ENCODE measurements around the gene HNRNPF.

DNA sequence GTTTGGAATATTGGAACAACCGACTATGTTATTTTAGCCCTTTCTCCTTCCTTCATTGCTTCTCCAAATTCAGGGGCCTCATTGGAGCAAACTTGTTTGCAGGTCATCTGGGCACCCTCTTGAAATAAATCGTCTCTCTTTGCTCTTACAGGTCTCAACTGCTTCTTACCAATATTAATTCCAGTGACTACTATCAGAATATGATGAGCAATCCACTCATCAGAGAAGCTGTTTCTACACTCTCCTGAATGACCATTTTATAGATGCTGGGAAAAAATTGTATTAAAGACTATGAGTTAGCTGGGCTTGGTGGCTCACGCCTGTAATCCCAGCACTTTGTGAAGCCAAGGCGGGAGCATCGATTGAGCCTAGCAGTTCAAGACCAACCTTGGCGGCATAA lies 12.5 kb upstream of the HNRNPF start:
- TF ChIP-seq EP300 (IDR thresholded peaks at IDR 0.05) (no peak), POLR2AphosphoS5 (IDR thresholded peaks at IDR 0.05) (no peak), POLR2A (IDR thresholded peaks at IDR 0.05) (no peak)
- TF ChIP-seq, protein P1, sequence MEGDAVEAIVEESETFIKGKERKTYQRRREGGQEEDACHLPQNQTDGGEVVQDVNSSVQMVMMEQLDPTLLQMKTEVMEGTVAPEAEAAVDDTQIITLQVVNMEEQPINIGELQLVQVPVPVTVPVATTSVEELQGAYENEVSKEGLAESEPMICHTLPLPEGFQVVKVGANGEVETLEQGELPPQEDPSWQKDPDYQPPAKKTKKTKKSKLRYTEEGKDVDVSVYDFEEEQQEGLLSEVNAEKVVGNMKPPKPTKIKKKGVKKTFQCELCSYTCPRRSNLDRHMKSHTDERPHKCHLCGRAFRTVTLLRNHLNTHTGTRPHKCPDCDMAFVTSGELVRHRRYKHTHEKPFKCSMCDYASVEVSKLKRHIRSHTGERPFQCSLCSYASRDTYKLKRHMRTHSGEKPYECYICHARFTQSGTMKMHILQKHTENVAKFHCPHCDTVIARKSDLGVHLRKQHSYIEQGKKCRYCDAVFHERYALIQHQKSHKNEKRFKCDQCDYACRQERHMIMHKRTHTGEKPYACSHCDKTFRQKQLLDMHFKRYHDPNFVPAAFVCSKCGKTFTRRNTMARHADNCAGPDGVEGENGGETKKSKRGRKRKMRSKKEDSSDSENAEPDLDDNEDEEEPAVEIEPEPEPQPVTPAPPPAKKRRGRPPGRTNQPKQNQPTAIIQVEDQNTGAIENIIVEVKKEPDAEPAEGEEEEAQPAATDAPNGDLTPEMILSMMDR (IDR thresholded peaks at IDR 0.05), result no peak
